ENCODE measurements around the gene NDUFS8.

The NDUFS8 gene

DNA sequence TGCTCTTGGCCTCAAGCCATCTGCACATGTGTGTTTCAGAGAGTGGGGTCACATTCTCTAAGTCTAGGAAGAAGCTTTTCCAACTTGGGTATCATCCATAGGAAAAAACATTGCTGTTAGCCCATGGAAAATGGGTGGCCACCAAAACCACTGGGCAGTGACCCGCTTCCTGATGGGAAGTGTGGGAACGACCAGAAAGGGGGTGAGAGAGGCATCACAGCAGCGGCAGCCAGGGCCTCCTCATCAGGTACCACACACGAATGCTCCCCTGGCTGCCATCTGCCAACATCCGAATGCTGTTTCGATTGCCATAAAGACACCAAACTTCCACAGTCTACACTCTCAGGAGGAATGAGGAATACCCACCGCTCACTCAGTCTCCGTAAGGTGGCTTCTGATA is 50.4 kb downstream of the NDUFS8 start:
- no peak for DNase-seq (ENCODE audit: low read depth)

DNA sequence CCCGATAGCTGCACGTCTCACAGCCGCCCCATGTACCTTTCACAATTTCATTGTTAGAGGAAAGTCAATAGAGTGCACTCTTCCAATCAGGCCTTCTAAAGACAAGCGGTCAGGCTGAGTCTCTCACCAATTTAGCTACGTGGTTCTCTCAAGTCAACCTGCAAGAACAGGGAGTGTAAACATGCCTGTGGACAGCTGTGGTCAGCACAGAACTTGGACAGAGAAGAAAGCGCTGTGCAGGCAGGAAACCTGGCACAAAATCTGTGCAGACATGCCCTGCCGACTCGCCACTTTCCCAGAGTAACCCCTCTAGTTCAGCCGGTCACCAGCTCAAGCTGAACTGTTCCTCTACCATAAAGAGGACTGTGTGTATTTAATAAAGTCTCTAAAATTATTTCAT is 51.2 kb downstream of the NDUFS8 start:
- DNase-seq (ENCODE audit: low read depth), result no peak

DNA sequence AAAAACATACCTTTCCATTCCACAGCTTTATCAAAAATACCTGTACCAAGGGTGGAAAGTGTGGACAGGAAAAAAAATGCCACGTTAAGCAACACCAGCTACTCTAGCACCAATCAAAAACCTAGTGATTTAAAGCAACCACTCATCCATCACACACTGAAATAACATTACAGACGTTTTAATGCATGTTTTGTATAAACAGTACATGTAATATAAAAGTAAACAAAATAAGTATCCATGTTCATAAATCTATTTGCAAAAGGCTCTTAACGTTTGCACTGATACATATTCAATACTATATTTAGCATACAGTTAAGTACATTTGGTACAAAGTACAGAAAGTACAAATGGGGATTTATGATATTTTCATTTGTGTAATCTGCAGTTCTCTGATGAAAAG is 52.0 kb downstream of the NDUFS8 start:
- no peak for DNase-seq (ENCODE audit: low read depth)

DNA sequence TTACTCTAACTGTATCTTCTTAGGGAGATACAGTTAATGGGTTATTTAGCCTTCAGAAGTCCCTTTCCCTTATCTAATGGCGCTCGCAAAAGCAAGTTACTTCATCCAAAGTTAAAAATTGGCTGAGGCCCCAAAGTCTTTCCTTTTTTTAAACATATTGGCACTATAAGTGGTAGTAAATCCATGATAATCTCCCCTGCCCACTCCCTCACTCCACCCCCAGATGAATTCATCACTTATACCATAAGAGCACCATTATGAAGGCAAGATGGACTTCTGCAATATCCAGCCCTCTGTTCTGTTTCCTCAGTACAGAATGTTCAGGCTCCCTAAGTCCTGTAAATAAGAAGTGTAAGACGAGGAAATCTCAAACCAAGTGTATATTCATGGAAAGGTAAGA is 53.0 kb downstream of the NDUFS8 start:
- no peak for DNase-seq (ENCODE audit: low read depth)
